HuH-7 (cell line): ENCODE data around the gene TTF2.

Experiments
- DNase-seq: peaks from one replicate; pipeline ENCODE4 v3.0.0; 2011; ENCODE audit warnings: low spot score

The TTF2 gene

GRCh38 chr1:117046781-117047180 lies 13.3 kb upstream of the TTF2 start:
- DNase-seq, result no peak

- no peak for DNase-seq
These were observed 12.9 kb upstream of the TTF2 start for GRCh38 chr1:117047271-117047670.

- no peak for DNase-seq
These were observed 10.3 kb upstream of the TTF2 start for GRCh38 chr1:117049857-117050256.

GRCh38 chr1:117051224-117052064 lies 8.7 kb upstream of the TTF2 start:
- DNase-seq, result no peak

GRCh38 chr1:117054068-117054467 lies 6.1 kb upstream of the TTF2 start:
- DNase-seq, result no peak

GRCh38 chr1:117058810-117059209 lies 1.3 kb upstream of the TTF2 start:
- DNase-seq, result no peak

- peak; percentile 23 for DNase-seq
These were observed 820 bp upstream of the TTF2 start for GRCh38 chr1:117059334-117059677.

- DNase-seq, result peak; percentile 53
These were observed 553 bp downstream of the TTF2 start for GRCh38 chr1:117060441-117061317.

GRCh38 chr1:117061986-117062415 lies 1.9 kb downstream of the TTF2 start:
- DNase-seq, result no peak

GRCh38 chr1:117066367-117066766 lies 6.2 kb downstream of the TTF2 start:
- DNase-seq, result no peak

- peak; percentile 64 for DNase-seq
These were observed 7.6 kb downstream of the TTF2 start for GRCh38 chr1:117067533-117068370.

GRCh38 chr1:117068580-117068979 lies 8.5 kb downstream of the TTF2 start:
- DNase-seq, result no peak

GRCh38 chr1:117069220-117069844 lies 9.2 kb downstream of the TTF2 start:
- DNase-seq, result no peak

- DNase-seq, result no peak
These were observed 10.0 kb downstream of the TTF2 start for GRCh38 chr1:117070124-117070523.

GRCh38 chr1:117076648-117077047 lies 16.5 kb downstream of the TTF2 start:
- no peak for DNase-seq

- no peak for DNase-seq
These were observed 17.1 kb downstream of the TTF2 start for GRCh38 chr1:117077267-117077666.

GRCh38 chr1:117079737-117080136 lies 19.6 kb downstream of the TTF2 start:
- no peak for DNase-seq

GRCh38 chr1:117084231-117084630 lies 24.1 kb downstream of the TTF2 start:
- DNase-seq, result no peak

- DNase-seq, result no peak
These were observed 27.6 kb downstream of the TTF2 start for GRCh38 chr1:117087686-117088085.

- no peak for DNase-seq
These were observed 29.9 kb downstream of the TTF2 start for GRCh38 chr1:117089996-117090395.

- DNase-seq, result no peak
These were observed 32.5 kb downstream of the TTF2 start for GRCh38 chr1:117092594-117092993.

- DNase-seq, result no peak
These were observed 33.0 kb downstream of the TTF2 start for GRCh38 chr1:117093091-117093534.
